ENCODE results near the gene HRH3.

DNA sequence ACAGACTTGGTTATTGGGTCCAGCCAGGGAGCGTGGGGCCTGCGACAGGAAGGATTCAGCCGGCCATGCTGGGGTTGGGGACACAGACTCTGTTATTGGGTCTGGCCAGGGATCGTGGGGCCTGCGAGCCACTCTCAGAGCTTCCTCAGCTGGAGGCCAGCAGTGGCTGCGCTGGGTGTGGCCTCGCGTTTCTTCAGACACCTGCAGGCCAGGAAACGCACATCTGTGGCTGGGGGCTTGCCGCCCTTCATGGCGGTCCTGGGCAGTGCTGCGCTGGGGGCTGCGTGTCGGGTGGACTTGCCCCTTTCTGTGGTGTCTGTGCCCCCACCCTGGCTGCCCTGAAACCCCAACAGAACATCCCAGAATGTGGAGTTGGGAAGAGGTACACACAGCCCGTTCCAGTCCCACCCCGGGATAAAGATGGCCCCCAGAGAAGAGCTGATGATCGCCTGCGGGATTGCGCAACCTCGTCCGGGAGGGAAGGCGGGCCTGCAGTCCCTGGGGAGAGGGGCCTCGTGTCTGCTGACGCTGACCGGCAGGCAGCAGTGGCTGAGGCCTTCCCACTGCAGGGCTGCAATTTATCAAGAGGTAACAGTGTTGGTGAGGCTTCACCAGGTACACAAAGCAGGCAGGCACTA, 54.2 kb downstream of the HRH3 start:
- TF ChIP-seq POLR2AphosphoS5 (IDR thresholded peaks at IDR 0.05) (no peak), POLR2A (IDR thresholded peaks at IDR 0.05) (no peak)
- TF ChIP-seq, protein P1, sequence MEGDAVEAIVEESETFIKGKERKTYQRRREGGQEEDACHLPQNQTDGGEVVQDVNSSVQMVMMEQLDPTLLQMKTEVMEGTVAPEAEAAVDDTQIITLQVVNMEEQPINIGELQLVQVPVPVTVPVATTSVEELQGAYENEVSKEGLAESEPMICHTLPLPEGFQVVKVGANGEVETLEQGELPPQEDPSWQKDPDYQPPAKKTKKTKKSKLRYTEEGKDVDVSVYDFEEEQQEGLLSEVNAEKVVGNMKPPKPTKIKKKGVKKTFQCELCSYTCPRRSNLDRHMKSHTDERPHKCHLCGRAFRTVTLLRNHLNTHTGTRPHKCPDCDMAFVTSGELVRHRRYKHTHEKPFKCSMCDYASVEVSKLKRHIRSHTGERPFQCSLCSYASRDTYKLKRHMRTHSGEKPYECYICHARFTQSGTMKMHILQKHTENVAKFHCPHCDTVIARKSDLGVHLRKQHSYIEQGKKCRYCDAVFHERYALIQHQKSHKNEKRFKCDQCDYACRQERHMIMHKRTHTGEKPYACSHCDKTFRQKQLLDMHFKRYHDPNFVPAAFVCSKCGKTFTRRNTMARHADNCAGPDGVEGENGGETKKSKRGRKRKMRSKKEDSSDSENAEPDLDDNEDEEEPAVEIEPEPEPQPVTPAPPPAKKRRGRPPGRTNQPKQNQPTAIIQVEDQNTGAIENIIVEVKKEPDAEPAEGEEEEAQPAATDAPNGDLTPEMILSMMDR (IDR thresholded peaks at IDR 0.05), result no peak

Data from transverse colon (tissue), 4 donors.